NAMALWA (cell line): Measurements from ENCODE around the gene ZNF628.

ENCODE experiments used
- DNase-seq: peaks from one replicate; pipeline ENCODE4 v3.0.0-alpha.2; 2015; ENCODE audit warnings: low spot score

Gene ZNF628

GRCh38 chr19:55530996-55531395, 54.6 kb downstream of the ZNF628 start:
- no peak for DNase-seq
